Measurements from ENCODE around the gene PDCD1LG2.

GRCh38 chr9:5554254-5554653, 43.9 kb downstream of the PDCD1LG2 start:
- TF ChIP-seq CTCF (IDR thresholded peaks at IDR 0.05; ENCODE audit: low read depth, low read length, poor library complexity, severe bottlenecking), result no peak
- no peak for TF ChIP-seq EZH2phosphoT487 (IDR thresholded peaks at IDR 0.05; ENCODE audit: borderline replicate concordance, low read length)
